Liver (tissue), 3 donors: ENCODE measurements around the gene GMDS.

Source experiments
- ATF3 ChIP-seq: IDR thresholded peaks from 2 replicates; pipeline ENCODE4 v1.6.1; 2016; ENCODE audit warnings: antibody characterized with exemption
- CTCF ChIP-seq: fragments of 150-350 bp; IDR thresholded peaks from 2 replicates; pipeline ENCODE4 v1.5.1; 2017; ENCODE audit warnings: improper control_type of control experiment, low read depth, low read length; ENCODE audit not compliant: missing input control
- EGR1 ChIP-seq, 2 donors: IDR thresholded peaks; 2 replicates each; pipeline ENCODE4 v1.6.1; 2016 to 2018; ENCODE audit warnings: antibody characterized with exemption in 2 of 2, low read depth in 2 of 2
- FOXA1 ChIP-seq: IDR thresholded peaks from 2 replicates; pipeline ENCODE4 v1.6.1; 2016; ENCODE audit warnings: antibody characterized with exemption
- HNF4A ChIP-seq, 2 donors: conservative IDR thresholded peaks; 2 replicates each; pipeline ENCODE4 v1.6.1; 2016; ENCODE audit warnings: antibody characterized with exemption in 2 of 2, mild to moderate bottlenecking in 2 of 2
- JUND ChIP-seq, 2 donors: IDR thresholded peaks; 2 replicates each; pipeline ENCODE4 v1.6.1; 2016; ENCODE audit warnings: antibody characterized with exemption in 2 of 2
- MAX ChIP-seq: IDR thresholded peaks from 2 replicates; pipeline ENCODE4 v1.6.1; 2016; ENCODE audit warnings: antibody characterized with exemption
- RAD21 ChIP-seq, 2 donors: IDR thresholded peaks; 2 replicates each; pipeline ENCODE4 v1.6.1; 2016; ENCODE audit warnings: antibody characterized with exemption in 2 of 2, mild to moderate bottlenecking in 2 of 2
- YY1 ChIP-seq: IDR thresholded peaks from 2 replicates; pipeline ENCODE4 v1.6.1; 2016; ENCODE audit warnings: antibody characterized with exemption, mild to moderate bottlenecking
- ZBTB33 ChIP-seq: IDR thresholded peaks from 2 replicates; pipeline ENCODE4 v1.6.1; 2016; ENCODE audit warnings: antibody characterized with exemption
- donor health status: healthy.
- donor health status: healthy.

GRCh38 chr6:1962201-1962600 lies 283.2 kb downstream of the GMDS start:
- TF ChIP-seq CTCF (no peak), YY1 (no peak), JUND (IDR thresholded peaks at IDR 0.05) (no peak), RAD21 (IDR thresholded peaks at IDR 0.05) (no peak), HNF4A (conservative IDR thresholded peaks at IDR 0.05) (no peak), FOXA1 (no peak), EGR1 (IDR thresholded peaks at IDR 0.05; ENCODE audit: low read depth in 2 of 2) (no peak), MAX (no peak), ZBTB33 (no peak), ATF3 (no peak)
